GM12864 (cell line): ENCODE measurements around the gene ABHD2.

Experiments
- DNase-seq: peaks from one replicate; pipeline ENCODE4 v3.0.0-alpha.2; 2011; ENCODE audit warnings: low read depth
- H3K4me3 ChIP-seq: 2 replicates; pipeline ENCODE4 v1.5.1; 2011; ENCODE audit warnings: mild to moderate bottlenecking, low read depth, low read length, control low read depth
- CTCF ChIP-seq: IDR thresholded peaks from 2 replicates; pipeline ENCODE4 v1.5.1; 2011; ENCODE audit warnings: low read depth, mild to moderate bottlenecking, moderate library complexity, low read length, control low read depth, inconsistent platforms; ENCODE audit errors: missing control alignments

Gene ABHD2

GRCh38 chr15:89141885-89142284, 53.6 kb downstream of the ABHD2 start:
- DNase-seq = no peak
- H3K4me3 ChIP-seq = no peak overlapping the region
- no peak for TF ChIP-seq CTCF

DNA sequence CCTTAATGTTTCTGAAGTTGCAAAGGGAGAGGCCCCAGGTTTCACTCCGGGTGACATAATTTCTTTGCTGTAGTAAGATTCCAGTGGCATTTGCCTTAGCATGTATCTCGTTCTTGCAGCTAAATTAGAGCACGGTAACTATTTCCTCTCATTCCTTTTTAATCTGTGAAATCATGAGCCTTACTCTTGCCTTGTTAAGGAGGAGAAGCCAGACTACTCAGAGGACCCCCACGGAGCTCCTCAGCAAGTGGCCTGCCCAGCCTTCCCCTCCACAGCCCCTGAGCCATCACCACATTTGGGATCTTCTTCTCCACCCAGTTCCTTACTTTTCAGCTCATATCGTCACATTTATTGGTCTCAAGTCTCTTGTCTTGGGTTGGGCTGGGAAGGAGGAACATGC, 54.2 kb downstream of the ABHD2 start:
- DNase-seq = no peak
- no peak overlapping the region for H3K4me3 ChIP-seq
- no peak for TF ChIP-seq CTCF

DNA sequence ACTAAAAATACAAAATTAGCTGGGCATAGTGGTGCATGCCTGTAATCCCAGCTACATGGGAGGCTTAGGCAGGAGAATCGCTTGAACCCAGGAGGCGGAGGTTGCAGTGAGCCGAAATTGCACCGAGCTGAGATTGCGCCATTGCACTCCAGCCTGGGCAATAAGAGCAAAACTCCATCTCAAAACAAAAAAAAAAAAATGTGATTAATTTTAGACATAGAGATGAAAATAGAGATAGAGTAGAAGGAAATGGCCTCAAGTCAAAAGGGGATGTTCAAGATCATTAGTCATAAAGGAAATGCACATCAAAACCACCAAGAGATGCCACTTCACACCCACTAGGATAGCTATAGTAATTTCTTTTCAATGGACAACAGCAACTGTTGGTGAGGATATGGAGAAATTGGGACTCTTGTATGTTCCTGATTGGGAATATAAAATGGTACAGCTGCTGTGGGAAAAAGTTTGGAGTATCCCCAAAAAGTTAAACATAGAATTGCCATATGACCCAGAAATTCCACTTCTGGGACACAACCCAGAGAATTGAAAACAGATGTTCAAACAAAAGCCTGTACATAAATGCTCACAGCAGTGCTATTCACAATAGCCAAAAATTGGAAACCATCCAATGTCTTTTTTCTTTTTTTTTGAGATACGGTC, 55.4 kb downstream of the ABHD2 start:
- no peak for DNase-seq
- H3K4me3 ChIP-seq = no peak overlapping the region
- TF ChIP-seq CTCF = no peak

- no peak for TF ChIP-seq CTCF
- no peak for DNase-seq
- no peak overlapping the region for H3K4me3 ChIP-seq
These were observed 56.2 kb downstream of the ABHD2 start for GRCh38 chr15:89144491-89144890.

DNA sequence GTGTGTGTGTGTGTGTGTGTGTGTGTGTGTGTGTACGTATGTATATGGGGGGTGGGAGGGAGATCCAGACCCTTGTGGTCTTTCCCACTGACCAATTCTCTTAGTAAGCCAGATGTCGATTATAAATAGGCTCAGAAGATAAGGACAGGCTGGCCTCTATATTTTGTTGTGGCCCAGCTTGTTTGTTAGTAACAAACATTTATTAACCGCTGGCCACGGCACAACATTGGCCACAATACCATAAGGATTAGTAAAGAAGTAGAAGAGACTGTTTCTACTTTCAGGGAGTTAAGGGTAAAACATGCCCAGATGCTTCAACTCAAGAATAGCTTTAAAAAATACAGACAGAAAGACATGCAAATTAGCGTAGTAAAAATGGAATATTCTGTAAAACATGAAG, 58.1 kb downstream of the ABHD2 start:
- TF ChIP-seq CTCF = no peak
- DNase-seq = no peak

DNA sequence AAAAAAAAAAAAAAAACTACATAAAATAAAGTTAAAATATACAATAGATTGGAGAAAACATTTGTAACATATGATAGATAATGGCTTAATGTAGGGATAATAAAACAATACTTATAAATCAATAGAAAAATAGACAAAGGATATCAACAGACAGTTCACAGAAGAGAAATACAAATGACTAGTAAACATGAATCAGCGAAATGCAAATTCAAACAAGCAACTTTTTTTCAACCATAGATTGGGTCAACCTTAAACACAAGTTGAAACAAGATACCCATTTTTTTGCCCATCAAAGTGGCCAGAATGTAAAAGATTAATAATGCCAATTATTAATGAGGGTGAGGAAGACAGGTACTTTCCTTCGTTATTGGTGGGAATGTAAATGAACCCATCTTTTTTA, 59.9 kb downstream of the ABHD2 start:
- no peak overlapping the region for H3K4me3 ChIP-seq
- DNase-seq = no peak
- TF ChIP-seq CTCF = no peak

More for the DNA sequence above, 58.1 kb downstream of the ABHD2 start:
- H3K4me3 ChIP-seq = no peak overlapping the region

GRCh38 chr15:89149501-89150101, 61.3 kb downstream of the ABHD2 start:
- no peak for DNase-seq
- H3K4me3 ChIP-seq = no peak overlapping the region
- TF ChIP-seq CTCF = no peak
